Activated T-helper 1 cell treated with anti-CD3 and anti-CD28 coated beads, Interleukin-12 subunit alpha, Interleukin-12 subunit beta, Interleukin-2, Interleukin-4 antibody, amounts not matched to agents 30 ng/mL and 10 ng/mL and 1 ng/mL, durations not matched to agents 14 hours and 24 hours and 36 hours (primary cell): Measurements from ENCODE around the gene LGMN. TPM values are rescaled to one million over a fixed set of nuclear protein-coding genes. Genes with fewer than 3 reads are reported as not detected.

Experiments
- DNase-seq: peaks from one replicate; pipeline ENCODE4 v3.0.0; 2021; ENCODE audit warnings: low spot score
- H3K27ac Mint-ChIP-seq: one replicate; pipeline ENCODE4 v1.8.0; 2021; ENCODE audit warnings: mild to moderate bottlenecking, mixed read lengths
- H3K27me3 Mint-ChIP-seq: one replicate; pipeline ENCODE4 v1.8.0; 2022; ENCODE audit warnings: mild to moderate bottlenecking, moderate library complexity, mixed read lengths; ENCODE audit not compliant: insufficient read depth
- H3K36me3 Mint-ChIP-seq: one replicate; pipeline ENCODE4 v1.8.0; 2021; ENCODE audit warnings: low read depth, mixed read lengths
- H3K4me1 Mint-ChIP-seq: one replicate; pipeline ENCODE4 v1.8.0; 2021; ENCODE audit warnings: low read depth, mixed read lengths
- H3K4me3 Mint-ChIP-seq: one replicate; pipeline ENCODE4 v1.8.0; 2021; ENCODE audit warnings: mild to moderate bottlenecking, moderate library complexity, mixed read lengths
- H3K9me3 Mint-ChIP-seq: one replicate; pipeline ENCODE4 v1.8.0; 2021; ENCODE audit warnings: mixed read lengths
- intact Hi-C: fragments of 100-400 bp; cut with micrococcal nuclease; formaldehyde crosslinking; loops from one replicate; pipeline ENCODE4 v1.15.1; 2024
- total RNA-seq: library from RNA; stranded (reverse); gene quantifications from 2 replicates; pipeline ENCODE4 v1.2.3, GENCODE V29; 2022

LGMN gene
- total RNA-seq, 1 donor from 2014 or later = 2.2 TPM

- intact Hi-C loops = no loop called here
- Mint-ChIP-seq H3K4me1 (peaks cover 36% of the 10 kb centered on the region), H3K27me3 (no peaks in the 10 kb centered on the region), H3K27ac (peak overlapping the region; percentile 44), H3K9me3 (no peaks in the 10 kb centered on the region), H3K4me3 (no peak overlapping the region), H3K36me3 (peaks cover 52% of the 10 kb centered on the region)
- DNase-seq = no peak
Measured at GRCh38 chr14:92670160-92670559, 78.3 kb downstream of the LGMN start.

- Mint-ChIP-seq H3K36me3 (peaks cover 57% of the 10 kb centered on the region), H3K4me1 (peaks cover 41% of the 10 kb centered on the region), H3K9me3 (no peaks in the 10 kb centered on the region), H3K4me3 (peak overlapping the region; percentile 6), H3K27me3 (no peaks in the 10 kb centered on the region), H3K27ac (peak overlapping the region; percentile 64)
- intact Hi-C loops = loop anchor here (1.0 kb wide), 2 partner anchors 9 to 17 kb away; no protein-coding TSS in a partner anchor
- no peak for DNase-seq
Measured at GRCh38 chr14:92668276-92668973, 80.0 kb downstream of the LGMN start.

GRCh38 chr14:92666251-92666650 lies 82.2 kb downstream of the LGMN start:
- Mint-ChIP-seq H3K4me3 (no peak overlapping the region), H3K27me3 (no peaks in the 10 kb centered on the region), H3K4me1 (peaks cover 40% of the 10 kb centered on the region), H3K27ac (no peak overlapping the region), H3K9me3 (no peaks in the 10 kb centered on the region), H3K36me3 (peaks cover 71% of the 10 kb centered on the region)
- DNase-seq = no peak
- intact Hi-C loops = no loop called here

- intact Hi-C loops = no loop called here
- DNase-seq = no peak
- H3K27me3 Mint-ChIP-seq = no peaks in the 10 kb centered on the region
- H3K9me3 Mint-ChIP-seq = no peaks in the 10 kb centered on the region
- peaks cover 69% of the 10 kb centered on the region for H3K36me3 Mint-ChIP-seq
- no peak overlapping the region for H3K27ac Mint-ChIP-seq
- H3K4me1 Mint-ChIP-seq = peaks cover 34% of the 10 kb centered on the region
- no peak overlapping the region for H3K4me3 Mint-ChIP-seq
Measured at GRCh38 chr14:92665661-92666110, 82.7 kb downstream of the LGMN start.

GRCh38 chr14:92663049-92663448 lies 85.4 kb downstream of the LGMN start:
- intact Hi-C loops = no loop called here
- Mint-ChIP-seq H3K4me3 (no peak overlapping the region), H3K36me3 (peaks cover 76% of the 10 kb centered on the region), H3K27me3 (no peaks in the 10 kb centered on the region), H3K9me3 (no peaks in the 10 kb centered on the region), H3K27ac (no peak overlapping the region), H3K4me1 (peaks cover 31% of the 10 kb centered on the region)
- DNase-seq = no peak

GRCh38 chr14:92660571-92660970 lies 87.9 kb downstream of the LGMN start:
- intact Hi-C loops = no loop called here
- H3K9me3 Mint-ChIP-seq = no peaks in the 10 kb centered on the region
- H3K36me3 Mint-ChIP-seq = peaks cover 76% of the 10 kb centered on the region
- DNase-seq = no peak
- H3K4me1 Mint-ChIP-seq = peaks cover 54% of the 10 kb centered on the region
- no peak overlapping the region for H3K27ac Mint-ChIP-seq
- H3K4me3 Mint-ChIP-seq = no peak overlapping the region
- no peaks in the 10 kb centered on the region for H3K27me3 Mint-ChIP-seq

- no peaks in the 10 kb centered on the region for H3K9me3 Mint-ChIP-seq
- DNase-seq = no peak
- H3K27me3 Mint-ChIP-seq = no peaks in the 10 kb centered on the region
- H3K36me3 Mint-ChIP-seq = peaks cover 80% of the 10 kb centered on the region
- no peak overlapping the region for H3K27ac Mint-ChIP-seq
- peaks cover 58% of the 10 kb centered on the region for H3K4me1 Mint-ChIP-seq
- no peak overlapping the region for H3K4me3 Mint-ChIP-seq
- intact Hi-C loops = no loop called here
Measured at GRCh38 chr14:92659765-92660561, 88.5 kb downstream of the LGMN start.

- no peak overlapping the region for H3K27ac Mint-ChIP-seq
- no peak for DNase-seq
- H3K4me1 Mint-ChIP-seq = peaks cover 63% of the 10 kb centered on the region
- H3K9me3 Mint-ChIP-seq = no peaks in the 10 kb centered on the region
- no peaks in the 10 kb centered on the region for H3K27me3 Mint-ChIP-seq
- intact Hi-C loops = no loop called here
- peaks cover 76% of the 10 kb centered on the region for H3K36me3 Mint-ChIP-seq
- H3K4me3 Mint-ChIP-seq = no peak overlapping the region
Measured at GRCh38 chr14:92658684-92659083, 89.7 kb downstream of the LGMN start.

GRCh38 chr14:92658160-92658559 lies 90.3 kb downstream of the LGMN start:
- H3K4me3 Mint-ChIP-seq = no peak overlapping the region
- H3K27ac Mint-ChIP-seq = no peak overlapping the region
- H3K9me3 Mint-ChIP-seq = no peaks in the 10 kb centered on the region
- no peak for DNase-seq
- peaks cover 68% of the 10 kb centered on the region for H3K4me1 Mint-ChIP-seq
- H3K36me3 Mint-ChIP-seq = peaks cover 79% of the 10 kb centered on the region
- H3K27me3 Mint-ChIP-seq = no peaks in the 10 kb centered on the region
- intact Hi-C loops = no loop called here

GRCh38 chr14:92657457-92658142 lies 90.8 kb downstream of the LGMN start:
- intact Hi-C loops = no loop called here
- Mint-ChIP-seq H3K27me3 (no peaks in the 10 kb centered on the region), H3K9me3 (no peaks in the 10 kb centered on the region), H3K36me3 (peaks cover 76% of the 10 kb centered on the region), H3K4me3 (peak overlapping the region; percentile 15), H3K4me1 (peaks cover 70% of the 10 kb centered on the region), H3K27ac (no peak overlapping the region)
- DNase-seq = no peak

GRCh38 chr14:92656306-92657081 lies 91.9 kb downstream of the LGMN start:
- Mint-ChIP-seq H3K4me3 (peak overlapping the region; percentile 74), H3K27ac (peak overlapping the region; percentile 31), H3K36me3 (peaks cover 66% of the 10 kb centered on the region), H3K9me3 (no peaks in the 10 kb centered on the region), H3K4me1 (peaks cover 70% of the 10 kb centered on the region), H3K27me3 (no peaks in the 10 kb centered on the region)
- DNase-seq = no peak
- intact Hi-C loops = no loop called here

GRCh38 chr14:92655419-92656201 lies 92.8 kb downstream of the LGMN start:
- intact Hi-C loops = no loop called here
- no peaks in the 10 kb centered on the region for H3K27me3 Mint-ChIP-seq

More at GRCh38 chr14:92655419-92656201, 92.8 kb downstream of the LGMN start:
- no peak for DNase-seq
- no peaks in the 10 kb centered on the region for H3K9me3 Mint-ChIP-seq
- peak overlapping the region; percentile 65 for H3K27ac Mint-ChIP-seq
- peaks cover 76% of the 10 kb centered on the region for H3K4me1 Mint-ChIP-seq
- peak overlapping the region; percentile 74 for H3K4me3 Mint-ChIP-seq
- H3K36me3 Mint-ChIP-seq = peaks cover 59% of the 10 kb centered on the region
